GM21576 (cell line): ENCODE data around the gene LPAR2.
"Not testable (repeated sequence)": the region's sequence is repeated elsewhere in the genome, so short reads cannot be mapped to it uniquely, and the experiment has no call there.

Source experiments
- ATAC-seq: cut with Tn5 transposase; IDR thresholded peaks from one replicate; pipeline ENCODE4 v1.9.1; 2021; ENCODE audit warnings: mild to moderate bottlenecking, moderate library complexity; ENCODE audit not compliant: unreplicated experiment

Gene LPAR2

DNA sequence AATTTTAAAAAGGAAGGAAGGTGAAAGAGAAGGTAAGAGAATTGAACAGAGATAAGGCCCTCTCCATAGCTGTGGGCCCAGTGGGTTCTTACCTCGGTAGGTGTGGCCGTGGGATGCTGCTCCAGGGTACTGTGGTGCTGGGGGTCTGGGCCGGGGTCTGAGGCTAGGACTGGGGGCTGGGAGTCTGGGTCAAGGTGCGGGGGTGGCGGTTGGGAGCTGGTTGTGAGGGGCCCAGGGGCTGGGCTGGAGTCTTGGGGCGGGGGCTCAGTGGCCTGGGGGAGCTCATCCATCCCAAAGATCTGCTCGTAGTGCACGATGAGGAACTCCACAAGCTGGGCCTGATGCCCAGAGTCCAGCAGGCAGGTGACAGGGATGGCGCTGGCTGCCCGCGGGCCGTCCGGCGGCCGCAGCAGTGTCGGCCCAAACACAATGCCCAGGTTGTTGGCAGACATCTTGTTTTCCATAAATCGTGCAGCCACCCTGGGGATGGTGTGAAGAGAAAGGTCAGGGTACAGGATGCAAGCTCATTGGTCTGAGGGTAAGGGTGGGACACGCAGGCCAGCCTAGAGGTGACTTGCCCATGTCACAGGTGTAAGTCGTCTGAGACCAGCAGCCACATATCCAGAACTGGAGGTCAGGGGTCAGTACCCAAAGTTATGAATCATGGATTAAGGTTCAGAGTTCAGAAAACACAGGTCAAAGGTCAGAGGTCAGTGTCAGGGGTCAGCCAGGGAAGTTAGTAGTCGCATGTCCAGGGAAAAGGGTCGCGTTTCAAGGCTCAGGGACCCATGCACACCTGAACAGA is 5.9 kb upstream of the LPAR2 start:
- ATAC-seq: no peak

DNA sequence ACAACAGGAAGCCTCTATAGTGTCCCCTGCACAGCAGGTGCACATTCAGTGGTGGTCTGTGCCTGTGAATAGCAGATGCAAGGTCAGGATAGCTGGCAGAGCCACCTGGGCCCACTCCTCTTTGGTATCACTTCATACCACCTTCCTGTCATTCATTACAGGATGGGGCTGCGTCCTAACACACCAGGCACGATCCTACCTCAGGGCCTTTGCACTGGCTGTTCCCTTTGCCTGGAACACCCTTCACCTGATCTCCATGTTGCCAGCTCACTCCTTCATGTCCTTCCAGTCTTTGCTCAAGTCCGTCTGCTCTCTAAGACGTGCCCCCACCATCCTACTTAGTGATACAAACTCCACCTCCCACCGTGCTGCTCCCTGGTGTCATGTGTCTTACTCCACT is 4.6 kb upstream of the LPAR2 start:
- ATAC-seq: no peak

DNA sequence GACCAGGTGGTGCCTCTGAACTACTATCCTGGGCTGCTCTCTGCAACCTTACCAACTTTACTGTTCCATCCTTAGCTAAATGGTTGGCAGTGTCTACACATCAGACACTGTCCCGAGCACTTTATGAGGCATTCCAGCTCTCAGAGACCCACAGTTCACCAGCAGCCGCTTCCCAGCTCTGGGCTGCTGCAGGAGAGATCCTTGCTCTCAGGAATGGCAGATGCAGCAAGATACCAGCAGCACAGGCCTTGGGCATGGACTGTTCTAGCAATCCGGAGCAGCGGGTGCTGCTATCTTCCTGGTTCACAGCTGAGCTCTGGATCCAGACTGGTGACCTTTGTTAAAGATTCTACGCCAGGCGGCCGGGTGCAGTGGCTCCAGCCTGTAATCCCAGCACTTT is 3.3 kb upstream of the LPAR2 start:
- ATAC-seq: no peak

DNA sequence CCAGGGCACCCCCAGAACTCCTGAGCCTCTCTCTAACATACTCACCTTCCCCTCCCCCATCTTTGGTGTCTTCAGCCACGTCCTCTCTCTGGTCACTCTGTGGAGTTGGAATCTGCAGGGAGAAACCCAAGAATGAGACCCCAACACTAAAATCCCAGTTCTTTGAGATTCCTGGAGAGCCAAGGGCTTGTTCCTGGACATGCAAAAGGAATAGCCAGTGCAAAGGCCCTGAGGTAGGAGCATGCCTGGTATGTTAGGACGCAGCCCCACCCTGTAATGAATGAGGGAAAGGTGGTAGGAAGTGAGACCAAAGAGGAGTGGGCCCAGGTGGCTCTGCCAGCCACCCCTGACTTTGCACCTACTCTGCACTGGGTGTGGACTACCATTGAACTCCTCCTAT is 2.4 kb upstream of the LPAR2 start:
- no peak for ATAC-seq

DNA sequence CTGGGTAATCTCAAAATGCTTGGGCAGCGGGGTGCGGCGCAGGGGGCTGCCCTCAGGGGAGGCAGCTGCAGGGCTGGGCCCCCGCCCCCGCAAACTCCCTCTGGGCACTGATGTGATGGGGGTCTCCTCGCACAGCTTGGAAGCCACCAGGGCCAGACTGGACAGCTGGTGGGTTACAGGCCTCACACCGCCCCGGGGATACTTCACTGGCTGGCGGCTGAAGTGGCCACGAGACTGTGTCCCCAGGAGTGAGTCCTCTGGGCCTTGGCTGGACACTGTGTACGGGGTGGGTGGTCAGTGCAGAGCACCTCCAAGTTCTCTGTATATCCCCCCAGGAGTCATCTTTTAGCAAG is 2.0 kb upstream of the LPAR2 start:
- no peak for ATAC-seq

DNA sequence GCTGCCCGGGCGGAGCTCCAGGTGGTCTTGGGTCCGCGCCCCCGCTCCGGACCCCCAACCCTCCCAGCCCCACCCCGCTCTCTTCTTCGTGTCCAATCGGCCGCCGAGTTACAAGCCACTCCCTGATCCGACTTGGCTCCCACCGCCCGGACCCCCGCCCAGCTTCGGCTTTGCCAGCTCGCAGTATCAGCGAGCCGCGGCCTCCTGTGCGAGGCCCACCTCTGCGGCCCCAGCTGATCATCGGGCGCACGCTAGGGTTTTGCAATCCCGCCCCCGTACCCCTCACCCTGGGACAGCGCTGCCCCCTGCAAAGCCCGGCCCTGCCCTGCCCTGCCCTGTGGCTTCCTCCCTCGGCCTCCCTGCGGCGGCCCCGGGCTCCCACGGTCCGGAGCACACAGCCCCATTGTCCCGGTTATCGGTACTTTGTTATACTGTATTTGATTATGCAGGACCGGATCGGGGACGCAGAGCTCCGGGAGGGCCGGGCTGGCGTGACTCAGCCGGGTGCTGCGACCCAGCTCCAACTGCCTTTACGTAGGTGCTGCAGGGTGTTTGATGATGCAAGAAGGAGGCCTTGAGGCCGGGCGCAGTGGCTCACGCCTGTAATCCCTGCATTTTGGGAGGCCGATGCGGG is 598 bp upstream of the LPAR2 start:
- no peak for ATAC-seq

GRCh38 chr19:19626516-19627472 is 1.2 kb downstream of the LPAR2 start:
- ATAC-seq: no peak

DNA sequence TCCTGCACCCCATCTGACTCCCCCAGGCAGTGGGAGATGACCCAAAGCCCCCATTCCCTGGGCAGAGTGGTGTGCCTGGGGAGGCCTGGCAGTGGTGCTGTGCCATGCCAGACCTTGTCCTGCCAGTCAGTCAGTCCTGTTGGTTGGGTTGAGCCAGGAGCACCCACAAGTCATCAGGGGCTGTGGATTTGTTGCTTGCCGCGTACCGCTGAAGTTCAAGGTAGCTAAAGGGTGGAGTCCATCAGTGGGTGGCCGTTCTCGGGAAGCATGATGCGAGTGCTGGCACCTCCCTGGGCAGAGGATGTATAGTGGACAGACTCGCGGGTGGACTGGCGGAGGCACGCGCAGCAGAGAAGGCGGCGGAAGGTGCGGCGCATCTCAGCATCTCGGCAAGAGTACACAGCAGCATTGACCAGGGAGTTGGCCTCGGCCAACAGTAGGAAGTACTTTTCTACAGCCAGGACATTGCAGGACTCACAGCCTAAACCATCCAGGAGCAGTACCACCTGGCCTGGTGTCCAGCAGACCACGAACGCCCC is 3.9 kb downstream of the LPAR2 start:
- ATAC-seq: no peak

DNA sequence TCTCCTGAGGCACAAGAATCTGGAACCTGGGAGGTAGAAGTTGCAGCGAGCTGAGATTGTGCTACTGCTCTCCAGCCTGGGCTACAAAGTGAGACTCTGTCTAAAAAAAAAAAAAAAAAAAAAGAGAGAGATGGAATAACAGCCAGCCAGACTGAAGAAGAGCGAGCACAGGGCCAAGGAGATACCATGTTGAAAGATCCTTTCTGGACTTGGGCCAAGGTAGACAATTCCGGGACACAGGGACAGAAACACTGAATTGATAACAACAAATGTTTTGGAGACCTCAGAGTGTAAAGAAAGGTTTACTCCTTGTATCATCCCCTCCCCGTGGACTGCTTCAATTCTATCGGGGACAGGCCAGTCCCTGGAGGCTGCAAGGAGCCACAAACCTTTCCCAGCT is 4.6 kb downstream of the LPAR2 start:
- no peak for ATAC-seq

DNA sequence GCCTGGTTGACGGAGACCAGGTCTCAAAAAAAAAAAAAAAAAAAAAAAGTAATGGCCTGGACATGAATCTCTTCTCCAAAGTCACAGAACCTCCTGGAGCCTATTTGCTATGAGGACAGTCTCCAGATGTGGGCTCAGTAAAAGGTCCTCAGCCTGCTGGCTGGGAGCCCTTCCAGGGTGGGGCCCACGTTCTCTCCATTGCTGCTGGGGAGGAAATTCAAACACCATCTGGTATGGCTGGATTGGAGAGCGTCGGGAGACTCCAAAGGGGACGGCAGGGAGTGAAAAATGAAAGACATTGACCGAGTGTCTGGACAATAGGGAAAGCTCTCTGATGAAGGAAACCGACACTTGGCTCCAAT is 8.2 kb downstream of the LPAR2 start:
- no peak for ATAC-seq

DNA sequence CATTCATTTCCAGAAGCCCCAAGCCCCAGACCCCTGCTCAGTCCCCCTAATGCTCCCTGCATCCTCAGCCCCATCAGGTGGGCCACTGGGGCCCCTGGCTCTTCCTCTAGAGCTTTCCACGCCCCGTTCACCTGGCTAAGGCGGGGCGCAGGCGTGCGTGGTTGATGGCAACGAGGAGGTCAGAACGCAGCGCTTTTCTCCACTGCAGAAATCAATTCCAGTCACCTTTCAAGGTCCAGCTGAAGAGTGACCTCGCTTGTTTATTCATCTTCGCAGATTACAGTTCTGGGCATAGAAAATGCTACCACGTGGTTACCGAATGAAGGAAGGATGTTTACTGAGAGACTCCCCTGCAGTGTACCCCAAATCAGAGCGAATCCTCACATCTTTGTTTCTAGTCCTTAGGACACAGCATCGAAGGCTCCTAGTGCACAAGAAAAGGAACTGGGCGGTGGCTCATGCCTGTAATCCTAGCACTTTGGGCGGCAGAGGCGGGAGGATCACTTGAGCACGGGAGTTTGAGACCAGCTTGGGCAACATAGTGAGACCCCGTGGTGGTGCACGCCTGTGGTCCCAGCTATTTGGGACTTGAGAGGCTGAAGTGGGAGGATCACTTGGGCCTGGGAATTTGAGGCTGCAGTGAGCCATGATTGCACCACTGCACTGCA is 8.7 kb downstream of the LPAR2 start:
- ATAC-seq: no peak

DNA sequence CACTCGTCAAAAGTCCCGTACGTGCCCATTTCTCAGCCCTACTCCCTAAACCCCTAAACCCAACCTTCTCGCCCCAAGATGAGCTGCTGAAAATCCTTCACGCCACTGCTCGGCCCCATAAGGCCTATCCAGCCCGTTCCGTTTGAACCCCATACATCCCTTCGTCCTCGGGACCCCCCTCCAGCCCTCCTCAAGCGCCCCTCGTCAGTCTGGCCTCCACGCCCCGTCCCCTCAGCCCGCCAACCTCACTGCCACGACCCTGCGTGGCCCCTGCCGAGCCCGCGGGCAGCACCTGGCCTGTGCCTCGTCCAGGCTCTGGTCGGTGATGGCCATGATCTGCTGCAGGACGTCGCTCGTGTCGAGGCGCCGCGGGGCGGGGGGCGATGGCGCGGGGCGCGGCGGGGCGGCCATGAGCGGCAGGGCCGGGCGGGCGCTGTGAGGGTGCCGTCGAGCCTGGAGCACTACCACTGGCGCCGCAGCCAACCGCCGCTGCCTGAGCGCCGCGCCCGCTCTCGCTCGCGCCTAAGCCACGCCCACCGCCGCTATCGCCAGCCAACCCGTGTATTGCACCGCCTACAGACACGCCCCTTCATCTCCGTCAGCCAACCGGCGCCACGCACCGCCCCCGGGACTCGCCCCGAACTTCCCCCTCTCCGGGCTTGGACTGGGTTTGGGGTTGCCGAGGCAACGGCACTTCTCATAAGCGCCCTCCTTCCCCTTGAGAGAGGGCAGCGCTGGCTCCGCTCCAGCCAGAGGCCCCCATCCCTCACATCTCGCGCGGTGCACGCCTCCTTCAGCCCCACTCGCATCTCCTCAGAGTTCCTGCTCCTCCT is 9.6 kb downstream of the LPAR2 start, which contains the start of gene PBX4:
Gene PBX4 (minus strand): TSS at position 469 of the 833 bp plus-strand sequence. CDS start 58 bp downstream, at position 411.
- ATAC-seq: peak; percentile 95

- ATAC-seq: no peak
Measured at GRCh38 chr19:19615086-19615485, 12.9 kb downstream of the LPAR2 start.

- no peak for ATAC-seq
Measured at GRCh38 chr19:19613506-19613905, 14.5 kb downstream of the LPAR2 start.

DNA sequence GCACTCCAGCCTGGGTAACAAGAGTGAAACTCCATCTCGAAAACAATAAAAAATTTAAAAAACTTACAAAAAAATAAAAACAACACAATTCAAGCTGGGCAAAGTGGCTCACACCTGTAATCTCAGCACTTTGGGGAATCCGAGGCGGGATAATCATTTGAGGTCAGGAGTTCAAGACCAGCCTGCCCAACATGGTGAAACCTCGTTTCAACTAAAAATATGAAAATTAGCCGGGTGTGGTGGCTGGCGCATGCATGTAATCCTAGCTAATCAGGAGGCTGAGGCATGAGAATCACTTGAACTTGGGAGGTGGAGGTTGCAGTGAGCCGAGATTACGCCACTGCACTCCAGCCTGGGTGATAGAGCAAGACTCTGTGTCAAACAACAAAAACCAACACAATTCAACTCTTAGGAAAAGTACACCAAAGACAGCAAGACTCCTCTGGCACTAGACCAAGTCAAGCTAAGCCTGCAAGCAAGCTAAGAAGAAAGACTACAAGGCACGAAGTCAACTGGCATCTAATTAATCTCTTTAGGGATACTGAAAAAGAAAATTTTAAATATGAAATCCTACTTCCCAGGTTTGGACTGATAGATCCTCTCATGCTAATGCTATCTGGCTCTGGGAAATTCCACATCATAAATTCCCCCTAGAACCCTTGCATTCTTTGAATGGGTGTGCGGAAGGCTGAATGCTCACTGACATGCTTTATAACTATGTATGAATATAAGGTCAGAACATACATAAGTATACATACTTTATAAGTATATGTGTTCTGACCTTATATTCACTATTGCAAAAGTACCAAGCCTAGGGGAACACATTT is 17.4 kb downstream of the LPAR2 start:
- ATAC-seq: no peak

- ATAC-seq: not testable (repeated sequence)
Measured at GRCh38 chr19:19606686-19607085, 21.3 kb downstream of the LPAR2 start.

GRCh38 chr19:19606021-19606420 is 22.0 kb downstream of the LPAR2 start:
- no peak for ATAC-seq

- no peak for ATAC-seq
Measured at GRCh38 chr19:19602713-19603324, 25.2 kb downstream of the LPAR2 start.
